Aorta (tissue), 5 donors: ENCODE data around the gene TMEM43. TPM values are rescaled to one million over a fixed set of nuclear protein-coding genes. Genes with fewer than 3 reads are reported as not detected.
"Not testable (repeated sequence)": the region's sequence is repeated elsewhere in the genome, so short reads cannot be mapped to it uniquely, and the experiment has no call there.

Source experiments
- ATAC-seq: fragments of 200-7000 bp; cut with Tn5 transposase; one replicate; pipeline ENCODE4 v1.9.1; 2022; ENCODE audit warnings: moderate library complexity; ENCODE audit not compliant: low FRiP score
- DNase-seq, 2 donors: peaks; one replicate each; pipeline ENCODE4 v3.0.0-alpha.2; 2020
- H3K27ac ChIP-seq, 2 donors: one replicate each; pipeline ENCODE4 v1.5.1; 2013; ENCODE audit warnings: low read length in 2 of 2, mild to moderate bottlenecking in 2 of 2, moderate library complexity in 2 of 2, control low read depth in 1 of 2, inconsistent platforms in 1 of 2, low read depth in 1 of 2
- H3K27me3 ChIP-seq, 2 donors: one replicate each; pipeline ENCODE4 v1.6.1; 2013; ENCODE audit warnings: control low read depth in 1 of 2, low read length in 1 of 2, mild to moderate bottlenecking in 1 of 2, moderate library complexity in 1 of 2; ENCODE audit not compliant: insufficient read depth in 2 of 2, control insufficient read depth in 1 of 2
- H3K36me3 ChIP-seq, 2 donors: one replicate each; pipeline ENCODE4 v1.6.1; 2013; ENCODE audit warnings: control low read depth in 1 of 2, low read length in 1 of 2, mild to moderate bottlenecking in 1 of 2; ENCODE audit not compliant: insufficient read depth in 2 of 2, control insufficient read depth in 1 of 2
- H3K4me1 ChIP-seq, 2 donors: one replicate each; pipeline ENCODE4 v1.6.1; 2013; ENCODE audit warnings: low read length in 2 of 2, control low read depth in 1 of 2, mild to moderate bottlenecking in 1 of 2, moderate library complexity in 1 of 2; ENCODE audit not compliant: insufficient read depth in 2 of 2, control insufficient read depth in 1 of 2
- H3K4me3 ChIP-seq, 2 donors: one replicate each; pipeline ENCODE4 v1.5.1; 2013; ENCODE audit warnings: low read length in 2 of 2, control low read depth in 1 of 2, mild to moderate bottlenecking in 1 of 2
- H3K9me3 ChIP-seq: one replicate; pipeline ENCODE4 v1.6.1; 2013; ENCODE audit warnings: mild to moderate bottlenecking, low read length; ENCODE audit not compliant: control insufficient read depth
- WGBS, 2 donors: extraction: QIAGEN DNeasy Blood & Tissue Kit; methylation state at CpG; one replicate each; pipeline ENCODE4 v1.1.7; 2013; 5-methylcytosine and 5-hydroxymethylcytosine counted together
- intact Hi-C, 2 donors: fragments of 100-400 bp; cut with DNase I; formaldehyde crosslinking; loops; one replicate each; pipeline versions ENCODE4 v1.14.2 to v1.15.0; 2022
- polyA plus RNA-seq, 2 donors: library from polyadenylated mRNA; stranded (reverse); fragments of 200-250 nt; gene quantifications; one replicate each; pipeline ENCODE4 v1.2.3, GENCODE V29; 2013
- total RNA-seq, 2 donors: library from RNA; stranded (reverse); fragmentation: NEBNext Ultra II Directional; extraction: Animal tissue kit (Norgen Biotek cat#: 25700); gene quantifications; one replicate each; pipeline ENCODE4 v1.2.1, GENCODE V29; 2021
- donor health status: healthy with polysubstance abuse.
- donor health status: Bipolar disorder and iron deficiency.
- donor health status: DM: no; HTN: no; CAD: no.
- donor health status: DM: no; HTN: no; CAD: no.
- donor health status: DM: yes; HTN: yes; CAD: no.

The TMEM43 gene
- total and polyA plus RNA-seq, 4 donors, result 52.0 to 132 (median 106) TPM

DNA sequence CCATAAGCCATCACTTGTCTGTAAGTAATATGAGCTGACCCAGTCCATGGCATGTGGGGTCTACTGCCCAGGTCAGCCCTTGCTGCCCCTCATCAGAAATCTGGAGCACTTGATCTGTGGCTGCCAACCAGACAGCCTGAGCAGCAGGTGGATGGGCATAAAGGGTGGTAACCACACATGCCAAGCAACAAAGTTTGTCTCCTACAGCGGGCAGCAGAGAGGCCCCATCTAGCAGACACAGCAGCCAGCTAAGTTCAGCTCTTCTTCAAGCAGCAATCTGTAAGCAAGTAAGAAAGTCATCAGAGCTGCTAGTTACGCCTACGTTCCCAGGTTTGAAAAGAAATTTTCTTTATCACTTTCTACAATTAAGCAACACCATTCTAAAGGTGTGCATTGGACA lies 28.1 kb upstream of the TMEM43 start:
- no peak overlapping the region for H3K27ac ChIP-seq
- intact Hi-C loops, result no loop called here
- 87 to 91% methylated on average over 3 of the region's 3 CpGs for WGBS, 2 donors
- DNase-seq, result no peak
- peaks cover 1% of the 10 kb centered on the region for H3K9me3 ChIP-seq
- H3K27me3 ChIP-seq, result no peaks in the 10 kb centered on the region
- no peaks in the 10 kb centered on the region for H3K36me3 ChIP-seq
- H3K4me1 ChIP-seq, result no peaks in the 10 kb centered on the region
- no peak overlapping the region for H3K4me3 ChIP-seq
- no peak for ATAC-seq

DNA sequence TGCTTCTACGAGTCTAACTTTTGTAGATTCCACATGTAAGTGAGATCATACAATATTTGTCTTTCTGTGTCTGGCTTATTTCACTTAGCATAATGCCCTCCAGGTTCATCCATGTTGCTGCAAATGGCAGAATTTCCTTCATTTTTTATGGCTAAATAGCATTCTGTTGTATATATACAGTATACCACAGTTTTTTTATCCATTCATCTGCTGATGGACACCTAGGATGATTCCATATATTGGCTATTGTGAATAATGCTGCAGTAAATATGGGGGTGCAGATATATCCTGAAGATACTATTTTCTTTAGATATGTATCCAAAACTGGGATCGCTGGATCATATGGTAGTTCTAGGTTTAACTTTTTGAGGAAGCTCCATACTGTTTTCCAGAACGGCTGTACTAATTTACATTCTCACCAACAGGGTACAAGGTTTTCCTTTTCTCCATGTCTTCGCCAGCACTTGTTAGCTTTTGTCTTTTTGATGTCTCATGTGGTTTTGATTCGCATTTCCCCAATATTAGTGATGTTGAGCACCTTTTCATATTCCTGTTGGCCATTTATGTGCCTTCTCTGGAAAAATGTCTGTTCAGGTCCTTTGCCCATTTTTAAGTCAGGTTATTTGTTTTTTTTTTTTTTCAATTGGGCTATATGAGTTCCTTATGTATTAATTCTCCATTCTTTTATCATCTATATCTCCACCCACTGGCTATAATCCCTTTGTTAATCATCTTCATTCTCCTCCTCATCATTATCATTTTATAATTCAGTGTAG lies 27.0 kb upstream of the TMEM43 start:
- WGBS, 2 donors, result 87 to 89% methylated on average over 5 of the region's 5 CpGs
- ATAC-seq, result no peak
- H3K36me3 ChIP-seq, result no peaks in the 10 kb centered on the region
- no peaks in the 10 kb centered on the region for H3K4me1 ChIP-seq
- intact Hi-C loops, result no loop called here
- H3K27ac ChIP-seq, result no peak overlapping the region
- peaks cover 1% of the 10 kb centered on the region for H3K9me3 ChIP-seq
- no peak overlapping the region for H3K4me3 ChIP-seq
- no peak for DNase-seq
- H3K27me3 ChIP-seq, result no peaks in the 10 kb centered on the region

DNA sequence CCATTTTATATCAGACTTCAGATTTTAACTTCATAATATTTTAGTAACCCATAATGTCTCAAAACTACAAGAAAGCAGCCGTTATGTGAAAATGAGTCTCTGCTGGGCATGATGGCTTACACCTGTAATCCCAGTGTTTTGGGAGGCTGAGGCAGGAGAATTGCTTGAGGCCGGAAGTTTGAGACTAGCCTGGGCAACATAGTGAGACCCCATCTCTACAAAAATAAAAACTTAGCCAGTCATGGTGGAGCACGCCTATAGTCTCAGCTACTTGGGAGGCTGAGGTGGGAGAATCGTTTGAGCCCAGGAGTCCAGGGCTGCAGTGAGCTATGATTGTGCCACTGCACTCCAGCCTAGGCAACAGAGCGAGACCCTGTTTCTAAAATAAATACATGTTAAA lies 15.0 kb upstream of the TMEM43 start:
- ATAC-seq, H3K9me3 ChIP-seq, H3K27me3 ChIP-seq, H3K4me3 ChIP-seq, intact Hi-C loops, H3K4me1 ChIP-seq, H3K27ac ChIP-seq, H3K36me3 ChIP-seq, DNase-seq: not testable (repeated sequence)
- WGBS, 2 donors, result 94 to 98% methylated on average over 5 of the region's 5 CpGs

DNA sequence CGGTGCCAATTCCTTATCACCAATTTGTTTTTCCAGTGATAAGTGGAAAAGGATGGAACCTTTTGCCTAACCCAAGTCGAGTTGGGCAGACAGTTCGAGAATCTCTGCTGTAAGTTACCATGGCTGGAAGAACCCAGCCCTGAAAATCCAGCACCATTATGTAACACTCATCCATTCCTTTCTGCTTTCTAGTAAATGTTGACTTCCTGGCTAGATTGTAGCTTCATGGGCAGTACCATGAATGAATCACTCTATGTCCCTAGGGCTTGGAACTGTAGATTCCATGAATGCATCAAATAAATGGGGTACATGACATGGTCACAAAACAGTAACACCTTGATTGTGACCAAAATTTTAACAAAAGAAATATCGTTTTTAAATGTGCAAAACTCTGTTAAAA lies 14.2 kb upstream of the TMEM43 start:
- no peak for DNase-seq
- H3K36me3 ChIP-seq, result peaks cover 5 to 8% of the 10 kb centered on the region in 2 donors
- H3K27ac ChIP-seq, result no peak overlapping the region
- no peak for ATAC-seq
- H3K9me3 ChIP-seq, result no peaks in the 10 kb centered on the region
- no peaks in the 10 kb centered on the region for H3K27me3 ChIP-seq
- 68 to 70% methylated on average over 4 of the region's 4 CpGs for WGBS, 2 donors
- intact Hi-C loops, result no loop called here
- H3K4me3 ChIP-seq, result no peak overlapping the region
- no peaks in the 10 kb centered on the region for H3K4me1 ChIP-seq

DNA sequence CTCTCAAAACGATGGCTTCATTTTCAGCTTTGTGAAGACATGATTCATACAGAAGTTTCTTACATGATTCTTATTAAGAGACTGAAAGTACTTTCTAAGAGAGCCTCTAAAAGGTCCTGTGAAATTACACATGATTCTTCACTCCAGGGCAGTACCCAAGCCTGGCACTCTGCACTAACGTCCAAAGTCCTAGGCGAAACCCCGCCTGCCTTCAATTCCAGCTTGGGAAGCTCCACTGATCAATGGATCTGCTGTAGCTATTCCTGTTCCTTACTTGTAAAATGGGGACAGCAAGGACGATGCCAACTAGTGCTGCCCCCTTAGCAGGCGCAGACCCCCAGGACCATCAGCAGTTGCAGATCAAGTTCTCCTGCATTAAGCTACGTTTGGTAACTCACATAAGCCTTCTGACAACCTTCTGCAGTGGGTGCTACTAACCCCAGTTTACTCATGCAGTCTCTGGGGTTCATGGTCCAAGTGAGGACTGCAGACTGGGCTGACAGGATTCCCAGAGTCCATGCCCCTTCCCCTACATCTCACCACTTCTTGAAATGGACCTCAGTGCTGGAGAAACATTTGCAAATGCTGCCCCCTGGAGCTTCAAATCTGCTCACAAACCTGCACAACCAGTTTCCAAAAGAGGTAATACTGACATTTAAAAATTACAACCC lies 10.8 kb upstream of the TMEM43 start:
- ATAC-seq, result no peak
- Histone ChIP-seq H3K27ac (no peak overlapping the region), H3K27me3 (no peaks in the 10 kb centered on the region), H3K4me3 (no peak overlapping the region), H3K9me3 (no peaks in the 10 kb centered on the region), H3K36me3 (peaks cover 6 to 8% of the 10 kb centered on the region in 2 donors), H3K4me1 (no peaks in the 10 kb centered on the region)
- intact Hi-C loops, result no loop called here
- no peak for DNase-seq
- WGBS, 2 donors, result 90 to 94% methylated on average over 7 of the region's 7 CpGs

DNA sequence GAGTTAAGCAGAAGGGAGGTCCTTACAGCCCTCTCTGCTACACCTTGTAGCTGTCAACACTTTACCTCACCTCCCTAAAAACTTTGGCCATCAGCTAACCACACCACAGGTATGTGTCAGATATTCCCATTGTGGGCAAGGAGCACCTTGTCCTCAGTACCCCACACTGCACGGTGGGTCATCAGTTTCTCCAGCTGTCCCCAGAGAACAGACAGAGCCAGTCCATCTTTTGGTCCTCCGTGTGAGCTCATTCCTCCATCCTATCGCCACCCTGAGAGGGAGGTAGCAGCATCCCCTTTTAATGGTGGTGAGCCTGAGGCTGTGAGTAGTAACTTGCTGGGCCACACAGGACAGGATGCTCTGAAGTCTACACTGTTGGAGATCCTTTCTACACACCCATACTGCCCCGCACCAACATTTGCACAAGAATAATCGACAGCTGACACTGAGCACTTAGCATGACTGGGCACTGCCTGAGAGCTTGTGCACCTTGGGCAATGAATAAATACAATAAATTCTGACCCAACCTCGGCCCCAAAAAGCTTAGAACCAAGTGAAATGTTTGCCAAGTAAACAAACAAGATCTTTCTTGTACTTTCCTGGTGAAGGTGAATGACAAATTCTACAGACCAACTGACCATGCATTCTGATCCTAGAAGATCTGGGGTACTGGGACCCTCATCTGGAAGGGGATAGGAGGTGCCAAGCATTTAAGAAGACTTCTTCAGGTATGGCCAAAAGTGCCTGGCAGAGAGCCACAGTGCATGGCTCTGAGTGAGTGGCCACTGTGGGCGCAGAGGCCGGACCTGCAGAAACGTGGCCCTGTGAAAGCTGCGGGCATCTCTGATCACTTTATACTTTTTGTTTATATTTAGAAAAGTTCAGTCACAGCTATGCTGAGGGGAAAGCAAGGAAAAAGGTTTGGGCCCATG lies 7.1 kb upstream of the TMEM43 start:
- Histone ChIP-seq H3K9me3 (no peaks in the 10 kb centered on the region), H3K27me3 (no peaks in the 10 kb centered on the region), H3K4me1 (no peaks in the 10 kb centered on the region), H3K36me3 (peaks cover 6 to 8% of the 10 kb centered on the region in 2 donors), H3K27ac (no peak overlapping the region), H3K4me3 (no peak overlapping the region)
- ATAC-seq (no peak), DNase-seq (no peak)
- intact Hi-C loops, result no loop called here
- WGBS, 2 donors, result 91 to 92% methylated on average over 10 of the region's 10 CpGs

DNA sequence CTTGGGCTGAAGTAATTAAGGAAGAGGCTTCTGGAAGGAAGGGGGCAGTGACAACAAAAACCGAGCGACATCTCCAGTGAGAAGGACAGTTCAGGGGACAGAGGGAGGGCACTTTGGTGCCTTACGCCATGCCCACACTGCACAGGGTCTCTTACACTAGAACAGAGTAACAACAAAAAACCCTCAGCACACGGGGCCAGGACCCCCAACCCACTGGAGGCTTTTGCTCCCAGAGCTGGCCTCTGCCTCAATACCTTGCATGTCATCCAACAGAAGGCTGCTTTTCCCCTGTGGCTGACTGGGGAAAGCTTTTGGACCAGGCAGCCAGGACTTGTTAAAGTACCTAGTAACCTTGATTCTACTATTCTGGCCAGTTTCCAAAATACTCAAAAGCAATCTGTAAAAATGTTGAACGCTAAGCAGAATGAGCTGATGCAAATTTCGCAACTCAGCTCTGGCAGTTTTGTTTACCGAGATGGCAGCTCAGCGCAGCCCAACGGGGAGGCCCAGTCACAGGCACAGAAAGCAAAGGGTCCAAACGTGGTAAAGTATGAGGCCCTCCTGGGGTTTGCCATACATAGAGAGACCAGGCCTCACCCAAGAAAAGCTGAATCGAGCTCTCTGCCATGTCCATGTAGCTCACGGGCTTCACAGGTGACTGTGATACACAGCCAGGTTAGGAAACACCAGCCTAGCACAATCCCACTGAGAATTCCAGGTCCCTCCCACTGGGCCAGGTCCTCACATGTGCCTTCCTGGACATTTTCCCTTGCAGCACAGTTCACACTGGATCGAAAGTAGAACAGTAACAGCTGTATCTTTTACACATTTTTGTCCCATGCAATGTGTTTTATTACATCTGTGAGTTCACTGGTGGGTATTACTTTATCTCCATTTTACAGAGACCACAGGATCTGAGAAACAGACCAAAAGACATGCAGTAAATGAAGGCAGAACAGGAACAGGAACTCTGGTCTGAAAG lies 6.2 kb upstream of the TMEM43 start:
- Histone ChIP-seq H3K4me1 (no peaks in the 10 kb centered on the region), H3K36me3 (peaks cover 3 to 4% of the 10 kb centered on the region in 2 donors), H3K27me3 (no peaks in the 10 kb centered on the region), H3K4me3 (no peak overlapping the region), H3K9me3 (no peaks in the 10 kb centered on the region), H3K27ac (no peak overlapping the region)
- intact Hi-C loops, result no loop called here
- 59 to 63% methylated on average over 13 of the region's 13 CpGs for WGBS, 2 donors
- no peak for ATAC-seq
- no peak for DNase-seq

DNA sequence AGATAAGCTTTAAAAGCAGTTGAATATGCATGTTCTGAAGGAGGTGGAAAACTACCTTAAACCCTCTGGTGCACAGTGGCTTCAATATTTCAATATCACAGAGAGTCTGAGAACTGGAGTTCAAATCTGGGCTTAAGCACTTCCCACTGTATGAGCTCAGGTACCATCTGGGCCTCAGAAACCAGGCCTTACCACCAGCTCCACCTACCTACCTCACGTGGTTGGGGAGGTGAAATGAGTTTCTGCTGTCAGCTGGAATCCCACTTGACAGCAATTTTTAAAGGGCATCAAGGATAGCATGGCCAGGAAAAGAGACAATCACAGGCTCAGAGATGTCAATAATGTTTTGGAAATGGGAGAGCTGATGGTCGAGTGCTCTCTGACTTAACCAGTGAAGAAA lies 5.2 kb upstream of the TMEM43 start:
- no peak for ATAC-seq
- intact Hi-C loops, result loop anchor here in 1 of 2 donors (5.0 to 10.0 kb wide), 2 partner anchors 55 to 222 kb away; partner anchors contain the start of genes LSM3 and XPC

More for the DNA sequence above, 5.2 kb upstream of the TMEM43 start:
- no peak overlapping the region for H3K27ac ChIP-seq
- H3K36me3 ChIP-seq, result peaks cover 3 to 4% of the 10 kb centered on the region in 2 donors
- no peaks in the 10 kb centered on the region for H3K27me3 ChIP-seq
- H3K4me1 ChIP-seq, result no peaks in the 10 kb centered on the region
- no peak overlapping the region for H3K4me3 ChIP-seq
- WGBS, 2 donors, result 89 to 96% methylated on average over 2 of the region's 2 CpGs
- H3K9me3 ChIP-seq, result no peaks in the 10 kb centered on the region
- no peak for DNase-seq
